Keratinocyte (primary cell): Measurements from ENCODE around the gene TCP11X1.
"Not testable (repeated sequence)": the region's sequence is repeated elsewhere in the genome, so short reads cannot be mapped to it uniquely, and the experiment has no call there.

Experiments
- EZH2 ChIP-seq: IDR thresholded peaks from one replicate; pipeline ENCODE4 v1.6.1; 2012; ENCODE audit warnings: inconsistent platforms, mild to moderate bottlenecking, low read length, moderate library complexity
- TF ChIP-seq, protein P1 (sequence below), 3 experiments: IDR thresholded peaks in 1 of 3; conservative IDR thresholded peaks in 1 of 3; optimal IDR thresholded peaks in 1 of 3; 2 replicates in 2 of 3; 3 replicates in 1 of 3; pipeline versions ENCODE3 to v1.5.1; 2011; ENCODE audit warnings: low read length in 3 of 3, mild to moderate bottlenecking in 3 of 3, moderate library complexity in 2 of 3, control low read depth in 1 of 3, inconsistent platforms in 1 of 3; ENCODE audit not compliant: insufficient read depth in 2 of 3; ENCODE audit errors: extremely low read depth in 1 of 3

DNA sequence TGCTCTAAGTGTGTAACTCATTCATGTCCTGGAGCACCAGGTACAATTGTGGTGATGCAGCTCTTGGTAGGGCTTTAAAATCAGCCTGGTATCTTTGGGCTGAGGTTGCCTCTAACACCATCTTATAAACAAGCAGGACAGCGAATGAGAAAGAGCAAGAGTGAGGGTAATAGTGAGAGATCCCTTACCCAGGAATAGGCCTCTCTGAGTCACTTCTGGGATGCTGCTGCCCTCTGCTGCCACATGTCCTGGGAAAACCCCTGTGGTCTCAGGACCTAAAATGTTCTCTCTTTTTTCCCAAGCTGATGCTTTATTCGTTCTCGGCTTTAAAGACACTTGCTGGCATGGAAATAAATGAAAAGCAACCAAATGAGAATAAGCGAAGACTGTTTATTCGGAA lies 7.2 kb upstream of the TCP11X1 start:
- TF ChIP-seq, protein P1, sequence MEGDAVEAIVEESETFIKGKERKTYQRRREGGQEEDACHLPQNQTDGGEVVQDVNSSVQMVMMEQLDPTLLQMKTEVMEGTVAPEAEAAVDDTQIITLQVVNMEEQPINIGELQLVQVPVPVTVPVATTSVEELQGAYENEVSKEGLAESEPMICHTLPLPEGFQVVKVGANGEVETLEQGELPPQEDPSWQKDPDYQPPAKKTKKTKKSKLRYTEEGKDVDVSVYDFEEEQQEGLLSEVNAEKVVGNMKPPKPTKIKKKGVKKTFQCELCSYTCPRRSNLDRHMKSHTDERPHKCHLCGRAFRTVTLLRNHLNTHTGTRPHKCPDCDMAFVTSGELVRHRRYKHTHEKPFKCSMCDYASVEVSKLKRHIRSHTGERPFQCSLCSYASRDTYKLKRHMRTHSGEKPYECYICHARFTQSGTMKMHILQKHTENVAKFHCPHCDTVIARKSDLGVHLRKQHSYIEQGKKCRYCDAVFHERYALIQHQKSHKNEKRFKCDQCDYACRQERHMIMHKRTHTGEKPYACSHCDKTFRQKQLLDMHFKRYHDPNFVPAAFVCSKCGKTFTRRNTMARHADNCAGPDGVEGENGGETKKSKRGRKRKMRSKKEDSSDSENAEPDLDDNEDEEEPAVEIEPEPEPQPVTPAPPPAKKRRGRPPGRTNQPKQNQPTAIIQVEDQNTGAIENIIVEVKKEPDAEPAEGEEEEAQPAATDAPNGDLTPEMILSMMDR (optimal IDR thresholded peaks at IDR 0.05 in 1 of 3, IDR thresholded peaks at IDR 0.05 in 1 of 3, conservative IDR thresholded peaks at IDR 0.05 in 1 of 3; ENCODE audit: extremely low read depth in 1 of 3, insufficient read depth in 2 of 3, low read length in 3 of 3): not testable (repeated sequence)
- not testable (repeated sequence) for TF ChIP-seq EZH2
